Stomach (tissue), 9 donors: ENCODE results near the gene WNT3A. TPM values are rescaled to one million over a fixed set of nuclear protein-coding genes. Genes with fewer than 3 reads are reported as not detected.

Experiments used
- DNase-seq, 2 donors: peaks; one replicate each; pipeline versions ENCODE4 v3.0.0 to v3.0.0-alpha.2; 2013 to 2019
- H3K27ac ChIP-seq, 5 donors: fragments of 200-600 bp in 4 of 5; sonication (generic) in 4 of 5; one replicate each; pipeline ENCODE4 v1.5.1; 2013 to 2019; ENCODE audit warnings: mild to moderate bottlenecking in 1 of 5, moderate library complexity in 1 of 5
- H3K27me3 ChIP-seq, 3 donors: fragments of 200-600 bp; sonication (generic); one replicate each; pipeline ENCODE4 v1.5.1; 2017 to 2019; ENCODE audit warnings: mixed run types in 1 of 3
- H3K36me3 ChIP-seq, 4 donors: fragments of 200-600 bp; sonication (generic); 1 replicate in 3 of 4; 2 replicates in 1 of 4; pipeline ENCODE4 v1.5.1; 2016 to 2019
- H3K4me1 ChIP-seq, 4 donors: fragments of 200-600 bp; sonication (generic); one replicate each; pipeline ENCODE4 v1.5.1; 2016 to 2019
- H3K4me3 ChIP-seq, 4 donors: fragments of 200-600 bp; sonication (generic) in 3 of 4; one replicate each; pipeline ENCODE4 v1.5.1; 2016 to 2019; ENCODE audit warnings: mild to moderate bottlenecking in 1 of 4
- H3K9me3 ChIP-seq, 4 donors: fragments of 200-600 bp; sonication (generic); one replicate each; pipeline ENCODE4 v1.5.1; 2016 to 2019
- CTCF ChIP-seq, 7 experiments: fragments of 450-650 bp in 4 of 7; fragments of 200-600 bp in 3 of 7; sonication (generic) in 3 of 7; IDR thresholded peaks; one replicate each; pipeline ENCODE4 v1.5.1; 2016 to 2019; ENCODE audit warnings: antibody characterized with exemption in 7 of 7, control low read depth in 2 of 7, mild to moderate bottlenecking in 1 of 7
- EP300 ChIP-seq: sonication (generic); formaldehyde crosslinking; IDR thresholded peaks from one replicate; pipeline ENCODE4 v1.6.1; 2017; ENCODE audit warnings: antibody characterized with exemption
- POLR2A ChIP-seq, 4 donors: fragments of 450-650 bp; IDR thresholded peaks; one replicate each; pipeline ENCODE4 v1.6.1; 2016; ENCODE audit warnings: antibody characterized with exemption in 4 of 4, control low read depth in 2 of 4, mild to moderate bottlenecking in 1 of 4, moderate library complexity in 1 of 4
- POLR2AphosphoS5 ChIP-seq, 3 donors: sonication (generic); formaldehyde crosslinking; IDR thresholded peaks; one replicate each; pipeline ENCODE4 v1.6.1; 2016; ENCODE audit warnings: antibody characterized with exemption in 3 of 3
- WGBS, 5 donors: extraction: QIAGEN DNeasy Blood & Tissue Kit in 3 of 5; methylation state at CpG; one replicate each; pipeline versions ENCODE4 v1.1.5 to v1.1.7; 2013 to 2018; 5-methylcytosine and 5-hydroxymethylcytosine counted together
- intact Hi-C: fragments of 100-400 bp; cut with DNase I; formaldehyde crosslinking; loops from one replicate; pipeline ENCODE4 v1.15.1; 2023; ENCODE audit warnings: low total_unique reads
- polyA plus RNA-seq, 3 donors: library from polyadenylated mRNA; stranded (reverse); fragments of 200-250 nt; gene quantifications; one replicate each; pipeline ENCODE4 v1.2.3, GENCODE V29; 2013
- total RNA-seq, 5 donors: library from RNA; depleted of rRNA; stranded (reverse); fragments of >200 nt; gene quantifications; one replicate each; pipeline versions ENCODE4 v1.1.0 to v1.2.3, GENCODE V29; 2014 to 2016
- donor health status: healthy with polysubstance abuse.
- donor health status: Bipolar disorder and iron deficiency.
- donor health status: healthy.

WNT3A gene
- total and polyA plus RNA-seq, 8 donors, result 0.31 to 0.90 TPM; not detected in 6

GRCh38 chr1:228037401-228038386 lies 30.9 kb downstream of the WNT3A start:
- no peak overlapping the region for H3K27ac ChIP-seq
- no peaks in the 10 kb centered on the region for H3K36me3 ChIP-seq
- peak overlapping the region; percentile 27 to 36 (median 29) for H3K4me3 ChIP-seq
- H3K27me3 ChIP-seq, result peaks cover 0 to 63% (median 36%) of the 10 kb centered on the region in 3 donors
- H3K9me3 ChIP-seq, result peaks cover 0 to 9% (median 2%) of the 10 kb centered on the region in 4 donors
- DNase-seq, result peak; percentile 60 to 83
- H3K4me1 ChIP-seq, result peaks cover 10 to 13% (median 11%) of the 10 kb centered on the region in 4 donors
- intact Hi-C loops, result no loop called here
- 8 to 12% (median 10%) methylated on average over 56 to 80 of the region's 80 CpGs for WGBS, 5 donors
- TF ChIP-seq POLR2A (IDR thresholded peaks at IDR 0.05), result no peak
- no peak for TF ChIP-seq CTCF (IDR thresholded peaks at IDR 0.05)
- TF ChIP-seq EP300, result no peak
- TF ChIP-seq POLR2AphosphoS5 (IDR thresholded peaks at IDR 0.05), result no peak

GRCh38 chr1:228038387-228039005 lies 31.7 kb downstream of the WNT3A start:
- TF ChIP-seq POLR2AphosphoS5 (IDR thresholded peaks at IDR 0.05), result no peak
- TF ChIP-seq CTCF (IDR thresholded peaks at IDR 0.05), result no peak
- TF ChIP-seq POLR2A (IDR thresholded peaks at IDR 0.05), result no peak
- TF ChIP-seq EP300, result no peak
- peak in 1 of 2 donors; percentile 2 for DNase-seq
- no peak overlapping the region for H3K4me3 ChIP-seq
- H3K27ac ChIP-seq, result no peak overlapping the region
- WGBS, 5 donors, result 79 to 100% (median 86%) methylated on average over 1 to 11 of the region's 11 CpGs
- no peaks in the 10 kb centered on the region for H3K36me3 ChIP-seq
- intact Hi-C loops, result no loop called here
- peaks cover 10 to 15% (median 13%) of the 10 kb centered on the region in 4 donors for H3K4me1 ChIP-seq
- H3K27me3 ChIP-seq, result peaks cover 0 to 63% (median 36%) of the 10 kb centered on the region in 3 donors
- peaks cover 0 to 1% (median under 1%) of the 10 kb centered on the region in 4 donors for H3K9me3 ChIP-seq

- 59 to 89% (median 85%) methylated on average over 3 to 8 of the region's 8 CpGs for WGBS, 5 donors
- H3K9me3 ChIP-seq, result no peaks in the 10 kb centered on the region
Observed at GRCh38 chr1:228039006-228039903, 32.5 kb downstream of the WNT3A start.

More at GRCh38 chr1:228039006-228039903, 32.5 kb downstream of the WNT3A start:
- peak in 1 of 2 donors; percentile 5 for DNase-seq
- intact Hi-C loops, result no loop called here
- no peak for TF ChIP-seq EP300
- no peak for TF ChIP-seq CTCF (IDR thresholded peaks at IDR 0.05)
- TF ChIP-seq POLR2A (IDR thresholded peaks at IDR 0.05), result no peak
- no peak for TF ChIP-seq POLR2AphosphoS5 (IDR thresholded peaks at IDR 0.05)
- Histone ChIP-seq H3K27me3 (peaks cover 0 to 63% (median 36%) of the 10 kb centered on the region in 3 donors), H3K4me1 (peaks cover 10 to 20% (median 13%) of the 10 kb centered on the region in 4 donors), H3K27ac (no peak overlapping the region), H3K36me3 (no peaks in the 10 kb centered on the region), H3K4me3 (no peak overlapping the region)
